G401 (cell line): ENCODE measurements around the gene SMIM44. TPM values are rescaled to one million over a fixed set of nuclear protein-coding genes. Genes with fewer than 3 reads are reported as not detected.
"Not testable (repeated sequence)": the region's sequence is repeated elsewhere in the genome, so short reads cannot be mapped to it uniquely, and the experiment has no call there.

Experiments used
- DNase-seq: peaks from one replicate; pipeline ENCODE4 v3.0.0-alpha.2; 2015; ENCODE audit warnings: low spot score
- in situ Hi-C: cut with HindIII; loops from 2 replicates; pipeline ENCODE4 v1.10.0; 2016; ENCODE audit warnings: low sequenced_read_pairs, mixed read lengths
- total RNA-seq: library from RNA; depleted of rRNA; stranded (reverse); fragments of >200 nt; shearing (Covaris generic); gene quantifications from 2 replicates; pipeline ENCODE4 v1.2.3, GENCODE V29; 2014

SMIM44 gene
- total RNA-seq, 1 experiment from 2014 or later = not detected

GRCh38 chr19:3451451-3451866 is 31.8 kb downstream of the SMIM44 start:
- DNase-seq = no peak
- in situ Hi-C loops = no loop called here

GRCh38 chr19:3450796-3451411 is 32.3 kb downstream of the SMIM44 start:
- peak; percentile 52 for DNase-seq

GRCh38 chr19:3448616-3449334 is 34.5 kb downstream of the SMIM44 start:
- no peak for DNase-seq
- in situ Hi-C loops = no loop called here

More at GRCh38 chr19:3450796-3451411, 32.3 kb downstream of the SMIM44 start:
- in situ Hi-C loops = no loop called here

- in situ Hi-C loops, DNase-seq: not testable (repeated sequence)
Observed at GRCh38 chr19:3446657-3447056, 36.6 kb downstream of the SMIM44 start.

- in situ Hi-C loops = no loop called here
- no peak for DNase-seq
Observed at GRCh38 chr19:3444695-3445234, 38.5 kb downstream of the SMIM44 start.

- peak; percentile 93 for DNase-seq
- in situ Hi-C loops = no loop called here
Observed at GRCh38 chr19:3443840-3444694, 39.2 kb downstream of the SMIM44 start.

GRCh38 chr19:3442487-3443071 is 40.7 kb downstream of the SMIM44 start:
- in situ Hi-C loops = no loop called here
- no peak for DNase-seq

GRCh38 chr19:3441986-3442329 is 41.3 kb downstream of the SMIM44 start:
- in situ Hi-C loops = no loop called here
- DNase-seq = no peak

GRCh38 chr19:3441089-3441985 is 41.9 kb downstream of the SMIM44 start:
- DNase-seq = no peak
- in situ Hi-C loops = no loop called here

GRCh38 chr19:3440082-3440481 is 43.2 kb downstream of the SMIM44 start:
- in situ Hi-C loops = no loop called here
- DNase-seq = no peak

GRCh38 chr19:3434630-3435553 is 48.3 kb downstream of the SMIM44 start:
- DNase-seq = peak; percentile 88
- in situ Hi-C loops = no loop called here

- no peak for DNase-seq
- in situ Hi-C loops = no loop called here
Observed at GRCh38 chr19:3433805-3434540, 49.3 kb downstream of the SMIM44 start.

GRCh38 chr19:3433313-3433712 is 49.9 kb downstream of the SMIM44 start:
- in situ Hi-C loops = no loop called here
- DNase-seq = no peak
